ELF-1 (cell line): ENCODE measurements around the gene FNDC11.
"Not testable (repeated sequence)": the region's sequence is repeated elsewhere in the genome, so short reads cannot be mapped to it uniquely, and the experiment has no call there.

Experiments
- DNase-seq: peaks from one replicate; pipeline ENCODE4 v3.0.0-alpha.2; 2016; ENCODE audit warnings: low read depth, low spot score

FNDC11 gene

DNA sequence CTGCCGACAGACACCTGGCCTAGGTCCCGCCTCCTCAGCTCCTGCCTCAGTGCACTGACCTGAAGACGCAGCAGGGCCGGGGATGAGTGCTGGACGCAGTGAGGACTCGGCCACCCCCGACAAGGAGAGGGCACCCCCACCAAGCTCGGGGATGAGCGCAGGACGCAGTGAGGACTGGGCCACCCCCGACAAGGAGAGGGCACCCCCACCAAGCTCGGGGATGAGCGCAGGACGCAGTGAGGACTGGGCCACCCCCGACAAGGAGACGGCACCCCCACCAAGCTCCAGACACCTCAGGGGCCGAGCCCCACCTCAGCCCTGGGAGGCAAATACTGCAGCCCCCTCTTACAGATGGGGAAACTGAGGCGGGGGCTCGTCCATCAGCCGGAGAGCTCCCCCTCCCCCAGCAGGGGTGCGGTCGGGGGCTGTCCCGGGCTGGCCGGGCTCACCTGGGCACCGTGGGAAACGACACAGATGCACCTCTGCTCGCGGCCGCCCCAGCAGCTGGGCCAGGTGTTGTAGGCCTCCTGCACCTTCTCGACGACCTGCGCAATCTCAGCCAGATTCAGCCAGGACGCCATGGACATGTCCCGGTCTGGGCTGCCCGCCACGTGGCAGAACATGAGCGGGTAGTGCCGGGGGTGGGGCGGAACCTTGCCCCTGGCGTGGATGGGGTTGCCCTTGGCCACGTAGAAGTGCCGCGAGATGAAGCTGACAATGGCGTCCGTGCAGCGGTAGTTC is 12.6 kb downstream of the FNDC11 start:
- DNase-seq: no peak

GRCh38 chr20:63567136-63567385 is 13.1 kb downstream of the FNDC11 start:
- no peak for DNase-seq

DNA sequence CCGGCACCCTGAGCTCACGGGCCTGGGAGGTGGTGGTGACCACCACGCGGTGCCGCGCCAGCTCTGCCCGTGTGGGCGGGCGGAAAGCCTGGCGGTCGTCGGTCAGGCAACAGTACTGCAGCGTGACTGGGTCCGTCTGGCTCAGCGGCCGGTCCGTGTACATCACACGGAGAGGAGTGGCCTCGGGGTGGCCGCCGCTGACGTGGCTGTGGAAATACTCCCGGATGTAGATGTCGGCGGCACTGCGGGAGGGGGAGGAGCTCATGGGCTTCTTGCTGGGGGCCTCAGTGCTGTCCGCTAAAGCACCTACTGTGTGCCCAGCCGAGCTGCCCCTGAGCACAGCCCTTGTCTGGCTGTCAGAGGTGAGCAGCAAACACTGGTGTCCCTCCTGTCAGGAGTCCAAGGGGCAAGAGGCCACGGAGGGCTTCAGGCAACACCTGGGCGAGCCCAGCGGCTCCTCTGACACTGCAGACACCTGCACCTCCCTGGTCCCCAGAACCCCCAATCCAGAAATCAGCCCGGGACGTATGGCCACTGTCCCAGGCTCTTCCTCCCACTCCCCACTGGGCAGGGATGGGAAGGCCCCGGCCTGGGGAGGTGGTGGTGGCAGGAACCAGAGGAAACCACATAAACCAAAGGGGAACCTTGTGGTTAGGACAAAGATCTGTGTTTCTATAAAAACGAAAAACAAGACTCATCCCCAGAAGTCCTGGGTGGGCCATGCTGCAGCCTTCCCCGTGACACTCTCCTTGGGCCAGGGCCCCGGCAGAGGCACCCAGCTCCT is 13.6 kb downstream of the FNDC11 start:
- no peak for DNase-seq

DNA sequence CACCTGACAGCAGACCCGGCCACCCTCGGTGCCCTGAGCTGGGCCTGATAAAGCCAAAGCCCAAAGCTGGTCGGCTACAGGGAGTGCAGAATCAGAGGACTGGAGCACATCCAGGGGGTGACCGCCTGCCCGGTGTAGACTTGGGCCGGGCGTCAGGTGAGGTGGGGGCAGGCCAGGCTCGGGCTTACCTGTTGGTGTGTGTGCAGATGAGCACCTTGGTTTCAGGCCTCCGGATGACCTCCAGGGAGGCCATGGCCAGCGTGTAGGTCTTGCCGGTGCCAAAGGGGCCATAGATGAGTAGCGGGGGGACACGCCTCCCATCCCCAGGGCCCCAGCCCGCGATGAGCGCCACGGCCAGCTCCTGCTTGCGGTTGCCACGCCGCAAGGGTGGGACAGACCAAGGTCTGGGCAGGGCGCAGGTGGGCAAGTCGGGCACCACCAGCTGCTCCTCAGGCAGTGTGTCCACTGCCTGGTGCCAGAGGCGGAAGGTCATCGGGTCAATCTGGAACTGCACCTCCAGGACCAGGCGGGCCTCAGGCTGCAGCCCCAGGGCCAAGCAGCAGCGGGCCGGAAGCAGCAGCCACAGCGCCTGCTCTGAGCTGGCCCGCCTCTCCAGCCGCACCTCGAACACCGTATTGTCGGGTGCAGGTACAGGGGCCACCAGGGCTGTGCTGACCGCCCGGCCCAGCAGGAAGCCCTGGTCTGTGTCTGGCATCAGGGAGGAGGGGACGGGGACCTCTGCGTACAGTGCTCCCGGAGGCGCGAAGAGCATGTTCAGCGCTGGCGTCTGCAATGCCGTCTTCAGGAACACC is 14.4 kb downstream of the FNDC11 start:
- DNase-seq: no peak

DNA sequence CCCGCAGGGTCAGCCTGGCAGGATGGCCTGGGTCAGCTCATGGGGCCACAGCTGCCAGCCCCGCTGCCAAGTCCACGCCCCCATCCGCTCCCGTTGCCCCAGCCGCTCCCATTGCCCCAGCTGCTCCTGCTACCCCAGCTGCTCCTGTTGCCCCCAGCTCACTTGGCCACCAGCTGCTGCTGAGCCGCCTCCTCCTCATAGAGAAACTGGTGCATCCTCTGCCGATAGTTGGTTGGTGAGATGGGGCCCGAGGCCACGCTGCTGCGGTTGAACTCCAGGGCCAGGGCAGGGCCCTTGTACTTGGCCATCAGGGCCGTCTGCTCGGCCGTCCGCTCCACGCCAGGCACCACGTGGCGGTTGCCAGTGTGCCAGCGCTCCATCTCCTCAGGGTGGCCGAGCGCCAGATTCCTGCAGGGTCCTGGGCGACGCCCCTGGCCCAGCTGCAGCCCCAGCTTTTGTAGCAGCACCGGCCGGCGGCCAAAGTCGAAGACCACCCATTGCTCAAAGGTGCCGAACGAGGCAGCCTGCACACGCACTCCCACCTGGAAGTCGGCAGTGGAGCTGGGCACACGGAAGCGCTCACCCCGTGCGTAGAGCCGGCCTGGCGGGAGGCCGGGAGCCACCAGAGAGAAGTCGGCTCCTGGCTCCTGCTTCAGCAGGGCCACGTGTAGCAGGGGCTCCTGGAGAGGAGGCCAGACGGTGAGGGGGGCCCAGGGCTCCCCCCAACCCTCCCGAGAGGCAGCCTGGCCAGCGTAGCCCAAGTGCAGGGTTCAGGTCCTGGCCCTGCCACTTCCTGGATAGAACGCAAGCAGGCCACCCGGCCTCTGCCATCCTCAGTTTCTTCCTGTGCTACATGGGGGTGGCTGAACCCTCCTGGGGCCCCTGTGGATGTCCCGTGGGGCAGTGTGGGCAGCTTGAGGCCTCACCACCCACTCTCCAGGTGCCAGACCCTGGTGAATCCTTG is 15.3 kb downstream of the FNDC11 start:
- DNase-seq: no peak

DNA sequence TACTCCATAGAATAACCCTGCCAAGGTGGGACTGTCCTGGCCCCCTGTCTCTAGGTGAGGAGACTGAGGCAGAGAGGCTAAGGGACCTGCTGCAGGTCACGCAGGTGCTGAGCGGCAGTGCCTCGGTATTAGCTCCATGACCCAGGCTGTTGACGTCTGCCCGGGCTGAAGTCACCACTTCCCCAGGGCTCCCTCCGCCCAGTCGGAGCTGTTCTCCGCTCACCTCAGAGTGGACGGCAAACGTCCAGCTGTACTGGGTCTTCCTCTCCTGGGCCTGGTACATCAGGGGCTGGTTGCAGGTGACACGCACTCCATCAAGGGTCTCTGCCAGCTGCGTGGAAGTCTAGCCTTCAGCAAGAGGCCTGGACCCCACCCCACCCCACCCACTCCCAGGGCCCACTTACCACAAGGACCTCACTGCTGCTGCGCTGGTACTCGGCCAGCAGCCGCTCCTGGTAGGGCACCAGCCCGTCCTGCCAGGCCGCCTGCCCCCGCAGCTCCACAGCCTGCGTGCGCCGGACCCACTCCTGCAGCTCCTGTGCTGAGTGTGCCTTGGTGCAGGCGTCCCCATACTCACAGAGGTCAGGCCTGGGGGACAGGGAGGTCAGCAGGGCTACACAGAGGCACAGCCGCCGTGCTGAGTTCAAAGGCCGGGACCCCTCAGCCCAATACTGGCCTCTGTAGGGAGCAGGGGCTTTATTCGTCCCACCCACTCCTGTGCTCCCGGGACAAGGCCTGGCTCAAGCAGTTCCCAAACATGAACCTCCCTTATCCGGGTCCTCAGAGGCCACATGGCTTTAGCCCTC is 16.5 kb downstream of the FNDC11 start:
- DNase-seq: no peak

- not testable (repeated sequence) for DNase-seq
These were observed 17.1 kb downstream of the FNDC11 start for GRCh38 chr20:63571087-63571478.

- no peak for DNase-seq
These were observed 18.3 kb downstream of the FNDC11 start for GRCh38 chr20:63572071-63572787.

DNA sequence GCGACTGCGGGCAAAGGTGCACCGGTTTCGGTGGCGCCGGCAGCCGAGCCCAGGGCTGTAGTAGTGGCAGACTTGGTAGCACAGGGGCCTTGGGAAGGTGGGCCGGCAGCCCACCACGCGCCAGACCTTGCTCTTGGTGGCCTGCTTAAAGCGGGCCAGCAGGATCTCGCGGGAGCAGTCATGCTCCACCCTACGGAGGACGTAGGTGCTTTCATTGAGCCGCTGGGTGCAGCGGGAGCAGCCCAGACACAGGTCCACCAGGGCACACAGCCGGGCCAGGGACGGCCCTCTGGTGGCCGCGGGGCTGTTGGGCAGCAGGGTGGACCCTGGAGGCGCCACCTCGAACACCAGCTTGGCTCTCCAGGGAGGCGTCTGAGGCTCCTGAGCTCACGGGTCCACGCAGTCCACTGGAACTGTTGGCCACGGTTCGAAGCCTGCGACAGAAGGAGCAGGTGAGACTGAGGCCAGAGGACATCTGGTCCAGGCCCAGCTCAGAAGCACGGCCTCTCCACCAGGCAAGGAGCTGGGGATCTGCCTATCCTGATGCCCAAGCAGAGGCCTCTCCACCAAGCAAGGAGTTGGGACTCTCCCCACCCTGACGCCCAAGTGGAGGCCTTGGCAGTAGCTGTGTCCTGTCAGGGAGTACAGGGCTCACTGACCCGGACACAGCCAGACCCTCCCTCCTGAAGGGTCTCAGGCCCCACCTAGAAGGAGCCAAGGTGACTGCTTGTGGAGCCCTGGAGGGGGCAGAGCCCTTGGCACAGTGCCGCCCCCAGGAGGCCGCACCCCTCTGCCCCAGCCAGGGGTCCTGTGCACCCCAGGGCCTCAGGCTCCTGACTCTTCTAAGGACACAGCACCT is 19.1 kb downstream of the FNDC11 start:
- DNase-seq: no peak

DNA sequence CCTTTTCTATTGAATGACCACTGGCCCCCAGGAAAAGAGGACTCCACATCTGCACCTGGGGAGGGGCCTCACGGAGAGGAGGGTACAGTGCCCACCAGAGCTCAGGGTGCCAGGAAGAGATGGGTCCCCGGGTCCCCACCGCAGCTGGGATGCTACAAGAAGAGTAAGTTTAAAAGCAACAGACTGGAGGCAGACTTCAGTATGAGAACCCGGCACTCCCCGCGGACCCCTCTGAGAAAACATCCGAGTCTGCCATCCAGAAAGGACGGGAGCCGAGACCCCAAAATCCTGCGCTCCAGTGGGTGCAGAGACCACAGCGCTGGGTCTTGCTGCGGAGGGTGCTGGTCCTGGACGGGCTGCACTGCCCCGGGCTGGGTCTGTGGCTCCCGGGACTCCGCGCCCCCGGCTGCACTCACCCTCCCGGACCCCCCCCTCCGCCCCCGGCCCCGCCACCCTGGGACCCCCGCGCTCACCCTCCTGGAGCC is 19.7 kb downstream of the FNDC11 start:
- DNase-seq: no peak

GRCh38 chr20:63574156-63574828 is 20.3 kb downstream of the FNDC11 start, which contains the start of gene HELZ2:
HELZ2 (minus strand) TSS chr20:63574239; CDS start chr20:63572385, 1,854 bp downstream.
- DNase-seq: no peak

DNA sequence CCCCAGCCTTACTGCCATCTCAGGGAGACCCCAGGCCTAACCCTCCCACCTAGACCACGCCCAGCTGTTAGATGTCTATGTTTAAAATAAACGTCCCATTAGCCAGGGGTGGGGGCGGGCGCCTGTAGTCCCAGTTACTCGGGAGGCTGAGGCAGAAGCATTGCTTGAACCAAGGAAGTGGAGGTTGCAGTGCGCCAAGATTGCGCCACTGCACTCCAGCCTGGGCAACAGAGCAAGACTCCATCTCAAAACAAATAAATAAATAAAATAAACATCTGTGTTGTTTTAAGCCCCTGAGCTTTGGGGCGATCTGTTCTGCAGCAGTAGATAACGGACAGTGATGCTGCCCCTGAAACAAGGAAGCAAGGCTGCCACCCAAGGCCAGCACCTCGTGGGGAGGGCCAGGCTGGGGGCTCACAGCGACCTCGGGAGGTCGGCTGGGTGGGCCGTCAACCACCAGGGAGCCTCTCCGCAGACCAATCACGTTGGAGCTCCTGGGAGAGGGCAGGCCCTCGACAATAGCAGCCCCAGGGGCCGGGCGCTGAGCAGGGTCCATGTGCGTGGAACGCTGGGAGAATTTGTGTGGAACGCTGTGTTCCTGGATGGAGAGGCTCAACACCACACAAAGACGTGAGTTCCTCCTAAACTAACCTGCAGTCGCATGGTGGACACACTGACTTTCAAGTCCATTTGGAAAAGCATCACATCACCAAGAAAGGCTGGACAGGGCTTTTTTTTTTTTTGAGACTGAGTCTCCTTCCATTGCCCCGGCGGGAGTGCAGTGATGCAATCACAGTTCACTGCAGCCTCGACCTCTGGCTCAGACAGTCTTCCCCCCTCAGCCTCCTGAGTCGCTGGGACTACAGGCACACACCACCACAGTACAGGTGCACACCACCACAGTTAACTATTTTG is 21.1 kb downstream of the FNDC11 start:
- no peak for DNase-seq

- no peak for DNase-seq
These were observed 22.4 kb downstream of the FNDC11 start for GRCh38 chr20:63576311-63576710.

GRCh38 chr20:63577317-63577894 is 23.4 kb downstream of the FNDC11 start:
- DNase-seq: no peak

GRCh38 chr20:63578224-63579016 is 24.5 kb downstream of the FNDC11 start:
- DNase-seq: no peak
